Hepatocyte (in vitro differentiated cells): ENCODE results near the gene PPP1R17. TPM values are rescaled to one million over a fixed set of nuclear protein-coding genes. Genes with fewer than 3 reads are reported as not detected.

Experiments
- DNase-seq: peaks from one replicate; pipeline ENCODE4 v3.0.0-alpha.2; 2016; ENCODE audit warnings: low spot score
- H2AFZ ChIP-seq: fragments of 200-600 bp; sonication (generic); 2 replicates; pipeline ENCODE4 v1.6.0; 2016; ENCODE audit warnings: antibody characterized with exemption, mild to moderate bottlenecking
- H3K27ac ChIP-seq: fragments of 200-600 bp; sonication (generic); 2 replicates; pipeline ENCODE4 v1.5.1; 2016; ENCODE audit warnings: mild to moderate bottlenecking
- H3K27me3 ChIP-seq: fragments of 200-600 bp; sonication (generic); 2 replicates; pipeline ENCODE4 v1.6.1; 2016
- H3K36me3 ChIP-seq: fragments of 200-600 bp; sonication (generic); replicated peaks from 2 replicates; pipeline ENCODE4 v1.5.1; 2016; ENCODE audit warnings: low read depth; ENCODE audit not compliant: insufficient read depth
- H3K4me1 ChIP-seq: fragments of 200-600 bp; sonication (generic); 2 replicates; pipeline ENCODE4 v1.5.1; 2016; ENCODE audit warnings: mild to moderate bottlenecking, moderate library complexity; ENCODE audit not compliant: insufficient read depth
- H3K4me2 ChIP-seq: fragments of 200-600 bp; sonication (generic); 2 replicates; pipeline ENCODE4 v1.6.0; 2016
- H3K4me3 ChIP-seq: fragments of 200-600 bp; sonication (generic); 2 replicates; pipeline ENCODE4 v1.5.1; 2016; ENCODE audit warnings: mild to moderate bottlenecking
- H3K79me2 ChIP-seq: fragments of 200-600 bp; sonication (generic); 2 replicates; pipeline ENCODE4 v1.6.0; 2017; ENCODE audit warnings: mild to moderate bottlenecking
- H3K9me2 ChIP-seq: fragments of 200-600 bp; sonication (generic); replicated peaks from 2 replicates; pipeline ENCODE4 v1.6.0; 2017; ENCODE audit warnings: mild to moderate bottlenecking; ENCODE audit not compliant: insufficient read depth
- H3K9me3 ChIP-seq: fragments of 200-600 bp; sonication (generic); 2 replicates; pipeline ENCODE4 v1.5.1; 2016; ENCODE audit warnings: low read depth, mild to moderate bottlenecking
- H4K20me1 ChIP-seq: fragments of 200-600 bp; sonication (generic); 2 replicates; pipeline ENCODE4 v1.6.0; 2016; ENCODE audit warnings: mild to moderate bottlenecking; ENCODE audit not compliant: insufficient read depth, poor library complexity, severe bottlenecking
- EZH2 ChIP-seq: fragments of 200-600 bp; sonication (generic); IDR thresholded peaks from 2 replicates; pipeline ENCODE4 v1.6.1; 2016; ENCODE audit warnings: antibody characterized with exemption, mild to moderate bottlenecking, borderline replicate concordance
- EZH2phosphoT487 ChIP-seq: fragments of 200-600 bp; sonication (generic); IDR thresholded peaks from one replicate; pipeline ENCODE4 v1.6.1; 2018; ENCODE audit warnings: antibody characterized with exemption, mild to moderate bottlenecking, low read depth, moderate library complexity; ENCODE audit not compliant: unreplicated experiment, severe bottlenecking
- WGBS: methylation state at CpG from one replicate; pipeline ENCODE4 v1.1.6; 2016; ENCODE audit warnings: low lambda C conversion rate; ENCODE audit errors: missing lambda C conversion rate; 5-methylcytosine and 5-hydroxymethylcytosine counted together
- polyA plus RNA-seq: library from polyadenylated mRNA; unstranded; fragments of >200 nt; fragmentation: Nextera tagmentation; extraction: Ambion mirVana; gene quantifications from 2 replicates; pipeline ENCODE4 v1.2.1, GENCODE V29; 2016
- total RNA-seq: library from RNA; depleted of rRNA; stranded (reverse); fragments of >200 nt; gene quantifications from 2 replicates; pipeline ENCODE4 v1.2.3, GENCODE V29; 2014
- TF ChIP-seq, protein P1 (sequence below): fragments of 200-600 bp; sonication (generic); IDR thresholded peaks from 2 replicates; pipeline ENCODE4 v1.5.1; 2016; ENCODE audit warnings: antibody characterized with exemption, mild to moderate bottlenecking; ENCODE audit not compliant: poor library complexity

Gene PPP1R17
- total and polyA plus RNA-seq, 2 experiments from 2014 or later, result not detected

DNA sequence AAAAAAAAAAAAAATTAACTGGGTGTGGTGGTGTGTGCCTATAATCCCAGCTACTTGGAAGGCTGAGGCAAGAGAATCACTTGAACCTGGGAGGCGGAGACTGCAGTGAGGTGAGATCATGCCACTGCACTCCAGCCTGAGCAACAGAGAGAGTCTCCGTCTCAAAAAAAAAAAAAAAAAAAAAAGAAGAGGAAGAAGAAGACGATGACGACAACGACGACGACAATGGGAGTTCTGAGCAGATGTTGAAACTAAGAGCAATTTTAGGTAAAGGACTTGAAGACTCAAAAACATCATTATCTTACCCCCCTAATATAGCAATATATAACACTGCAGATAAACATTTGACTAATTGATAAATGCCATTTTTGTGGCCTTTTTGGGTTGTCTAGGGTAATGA lies 39.5 kb upstream of the PPP1R17 start:
- H3K9me2 ChIP-seq, result no peaks in the 10 kb centered on the region
- DNase-seq, result no peak
- H3K9me3 ChIP-seq, result no peaks in the 10 kb centered on the region
- no peaks in the 10 kb centered on the region for H3K4me1 ChIP-seq
- H4K20me1 ChIP-seq, result no peaks in the 10 kb centered on the region
- H3K27ac ChIP-seq, result no peak overlapping the region
- no peak overlapping the region for H3K4me3 ChIP-seq
- TF ChIP-seq EZH2, result no peak
- TF ChIP-seq, protein P1, sequence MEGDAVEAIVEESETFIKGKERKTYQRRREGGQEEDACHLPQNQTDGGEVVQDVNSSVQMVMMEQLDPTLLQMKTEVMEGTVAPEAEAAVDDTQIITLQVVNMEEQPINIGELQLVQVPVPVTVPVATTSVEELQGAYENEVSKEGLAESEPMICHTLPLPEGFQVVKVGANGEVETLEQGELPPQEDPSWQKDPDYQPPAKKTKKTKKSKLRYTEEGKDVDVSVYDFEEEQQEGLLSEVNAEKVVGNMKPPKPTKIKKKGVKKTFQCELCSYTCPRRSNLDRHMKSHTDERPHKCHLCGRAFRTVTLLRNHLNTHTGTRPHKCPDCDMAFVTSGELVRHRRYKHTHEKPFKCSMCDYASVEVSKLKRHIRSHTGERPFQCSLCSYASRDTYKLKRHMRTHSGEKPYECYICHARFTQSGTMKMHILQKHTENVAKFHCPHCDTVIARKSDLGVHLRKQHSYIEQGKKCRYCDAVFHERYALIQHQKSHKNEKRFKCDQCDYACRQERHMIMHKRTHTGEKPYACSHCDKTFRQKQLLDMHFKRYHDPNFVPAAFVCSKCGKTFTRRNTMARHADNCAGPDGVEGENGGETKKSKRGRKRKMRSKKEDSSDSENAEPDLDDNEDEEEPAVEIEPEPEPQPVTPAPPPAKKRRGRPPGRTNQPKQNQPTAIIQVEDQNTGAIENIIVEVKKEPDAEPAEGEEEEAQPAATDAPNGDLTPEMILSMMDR, result no peak
- no peak overlapping the region for H2AFZ ChIP-seq
- no peaks in the 10 kb centered on the region for H3K79me2 ChIP-seq
- 93% methylated on average over 6 of the region's 7 CpGs for WGBS
- no peak overlapping the region for H3K4me2 ChIP-seq
- no peaks in the 10 kb centered on the region for H3K27me3 ChIP-seq
- no peaks in the 10 kb centered on the region for H3K36me3 ChIP-seq

DNA sequence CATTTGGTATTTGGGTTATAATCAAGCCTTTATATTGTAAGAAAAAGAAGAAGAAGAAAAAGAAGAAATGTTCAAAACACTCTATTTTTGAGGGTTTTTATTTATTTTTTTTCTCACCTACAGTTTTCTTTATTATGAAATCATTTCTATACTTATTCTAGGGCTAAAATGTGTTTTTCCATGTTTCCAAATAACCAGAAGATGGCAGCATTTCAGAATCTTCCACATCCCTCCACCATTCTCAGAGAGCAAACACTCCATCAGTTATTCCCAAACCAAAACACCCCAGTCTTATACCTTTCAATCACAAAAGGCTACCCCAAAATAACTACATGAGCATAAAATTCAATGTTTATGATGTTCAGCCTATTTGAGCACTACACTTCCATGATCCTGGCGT lies 38.7 kb upstream of the PPP1R17 start:
- H3K9me2 ChIP-seq, result no peaks in the 10 kb centered on the region
- H3K36me3 ChIP-seq, result no peaks in the 10 kb centered on the region
- H3K79me2 ChIP-seq, result no peaks in the 10 kb centered on the region
- no peak overlapping the region for H2AFZ ChIP-seq
- TF ChIP-seq EZH2phosphoT487 (no peak), EZH2 (no peak)
- TF ChIP-seq, protein P1, result peak; percentile 42
- H3K27me3 ChIP-seq, result no peaks in the 10 kb centered on the region
- H3K9me3 ChIP-seq, result no peaks in the 10 kb centered on the region
- H3K4me3 ChIP-seq, result no peak overlapping the region
- no peaks in the 10 kb centered on the region for H3K4me1 ChIP-seq
- no peak overlapping the region for H3K27ac ChIP-seq
- H4K20me1 ChIP-seq, result no peaks in the 10 kb centered on the region
- 96% methylated on average over 1 of the region's 1 CpG for WGBS
- no peak overlapping the region for H3K4me2 ChIP-seq
- DNase-seq, result no peak

DNA sequence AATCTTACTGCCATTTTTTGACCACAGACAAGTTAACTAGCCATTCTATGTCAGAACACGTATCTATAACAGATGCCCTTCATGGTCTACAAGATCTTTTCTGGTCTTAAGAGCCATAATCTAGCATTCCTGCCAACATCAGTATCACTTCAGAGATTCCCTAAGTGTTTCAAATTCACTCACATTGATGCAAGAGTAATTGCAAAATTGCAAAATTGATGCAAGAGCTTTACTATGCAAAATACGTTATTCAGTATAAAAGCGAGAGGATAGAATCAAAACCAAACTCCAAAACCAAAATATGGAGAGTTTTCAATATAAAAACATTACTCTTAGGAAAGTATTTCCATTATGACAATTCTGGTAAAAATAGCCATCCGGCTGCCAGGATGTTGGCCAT lies 38.1 kb upstream of the PPP1R17 start:
- DNase-seq, result no peak
- no peaks in the 10 kb centered on the region for H3K9me3 ChIP-seq
- no peaks in the 10 kb centered on the region for H3K4me1 ChIP-seq
- H3K27ac ChIP-seq, result no peak overlapping the region
- H3K4me3 ChIP-seq, result no peak overlapping the region
- no peak overlapping the region for H3K4me2 ChIP-seq
- TF ChIP-seq EZH2phosphoT487 (no peak), EZH2 (no peak)
- TF ChIP-seq, protein P1, result no peak
- no peaks in the 10 kb centered on the region for H4K20me1 ChIP-seq
- no peaks in the 10 kb centered on the region for H3K9me2 ChIP-seq
- no peaks in the 10 kb centered on the region for H3K79me2 ChIP-seq
- no peaks in the 10 kb centered on the region for H3K36me3 ChIP-seq
- 92% methylated on average over 4 of the region's 4 CpGs for WGBS
- no peak overlapping the region for H2AFZ ChIP-seq
- H3K27me3 ChIP-seq, result no peaks in the 10 kb centered on the region
